Activated T-helper 1 cell treated with anti-CD3 and anti-CD28 coated beads, Interleukin-2, amount 50 U/mL, for 16 hours (primary cell): Measurements from ENCODE around the gene LIPT1.
"Not testable (repeated sequence)": the region's sequence is repeated elsewhere in the genome, so short reads cannot be mapped to it uniquely, and the experiment has no call there.

ENCODE experiments used
- DNase-seq, 2 donors: peaks; one replicate each; pipeline ENCODE4 v3.0.0-alpha.2; 2020; ENCODE audit warnings: low read depth in 1 of 2, low spot score in 1 of 2

LIPT1 gene

DNA sequence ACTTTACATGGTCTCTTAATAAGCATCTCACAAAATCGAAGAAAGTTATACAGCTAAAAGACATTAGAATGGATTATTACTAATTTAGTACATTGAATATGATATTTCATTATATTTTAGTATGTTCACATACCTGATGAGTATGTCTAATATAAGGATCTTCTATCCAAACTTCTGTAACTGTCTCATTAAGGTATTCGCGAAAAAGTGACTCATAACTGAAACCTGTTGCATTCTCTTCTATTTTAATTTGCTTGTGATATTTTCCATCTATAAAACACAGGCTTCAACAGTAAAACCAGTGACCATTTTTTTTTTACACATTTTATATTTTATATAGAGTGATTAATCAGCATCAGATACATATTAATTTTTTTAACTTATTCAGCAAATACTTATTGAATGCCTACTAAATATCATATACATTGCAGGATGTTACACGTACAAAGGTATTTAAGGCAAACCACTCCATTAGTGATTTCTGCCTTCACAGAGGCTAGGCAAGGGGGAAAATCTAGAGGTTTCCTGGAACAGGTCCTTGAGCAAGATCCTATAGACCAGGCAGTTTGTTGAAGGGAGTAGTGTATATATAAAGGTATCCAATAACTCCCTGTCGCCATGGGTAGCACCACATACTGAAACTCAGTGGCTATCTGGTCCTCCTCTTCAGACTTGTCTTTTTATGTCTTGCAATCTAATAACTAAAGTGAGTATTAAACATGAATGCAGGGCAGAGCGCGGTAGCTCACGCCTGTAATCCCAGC is 16.8 kb downstream of the LIPT1 start:
- no peak for DNase-seq

DNA sequence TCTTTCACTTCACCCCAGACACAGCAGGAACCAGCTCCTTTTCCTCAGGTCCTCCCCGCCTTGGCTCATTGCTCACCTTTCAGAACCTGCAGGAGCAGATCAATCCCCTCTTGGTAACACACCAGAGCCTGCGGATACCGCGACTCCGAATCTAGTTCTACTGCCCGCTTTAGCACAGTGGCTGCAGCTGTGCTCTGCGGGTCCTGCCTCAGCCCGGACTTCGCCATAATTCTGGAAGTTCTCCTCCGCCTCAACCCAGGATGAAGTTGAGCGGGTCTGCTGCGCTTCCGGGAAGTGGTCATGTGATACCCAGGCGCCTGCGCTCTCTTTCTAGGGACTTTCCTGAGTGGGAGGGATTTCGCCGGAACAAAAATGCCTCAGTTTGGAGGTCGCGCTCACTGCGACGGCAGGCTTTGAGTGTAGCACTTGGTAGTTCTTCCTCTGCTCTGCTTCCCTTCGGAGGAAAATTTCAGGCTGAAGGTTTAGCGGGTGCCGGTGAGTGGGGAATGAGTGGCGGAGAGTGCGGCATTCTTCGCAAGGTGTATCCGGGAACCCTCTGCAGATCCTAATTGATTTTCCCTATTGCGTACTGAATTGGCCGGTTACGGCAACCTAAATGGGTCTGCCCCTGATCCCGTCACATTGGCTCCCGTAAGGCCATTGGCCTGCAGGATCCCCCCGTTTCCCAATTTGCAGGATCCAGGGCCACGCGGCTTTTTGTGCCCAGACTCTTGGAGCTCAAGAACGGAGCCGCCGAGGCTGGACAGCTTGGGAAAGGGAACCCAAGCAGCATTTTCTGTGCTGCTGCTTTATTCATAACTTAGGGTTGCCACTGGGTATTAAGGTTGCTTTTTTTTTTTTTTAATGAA is 26.2 kb downstream of the LIPT1 start, which contains the start of the genes MITD1 and MRPL30:
Gene MITD1 (minus strand): TSS at position 304 of the 869 bp plus-strand sequence. CDS start 77 bp downstream, at position 227.
Gene MRPL30 (plus strand): TSS at position 430 of the 869 bp plus-strand sequence. CDS start 5,020 bp downstream, outside the sequence.
- DNase-seq = peak; percentile 76 to 84

DNA sequence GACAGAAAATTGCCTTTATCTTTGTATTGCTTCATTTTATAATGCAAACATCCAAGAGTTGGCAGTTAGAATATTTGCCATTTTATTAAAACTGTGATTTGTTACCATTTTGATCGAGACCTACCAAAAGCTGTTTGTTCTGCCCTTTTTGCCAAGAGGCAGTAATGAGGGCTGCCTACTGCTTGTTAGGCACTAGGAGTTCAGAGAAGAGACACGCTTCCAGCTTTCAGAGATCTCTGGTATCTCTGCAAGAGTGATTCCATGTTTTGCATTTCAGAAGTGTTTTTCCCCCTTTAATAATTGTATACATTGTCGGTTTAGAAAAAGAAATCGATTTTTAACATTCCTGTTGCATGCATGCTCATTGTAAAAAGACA is 26.8 kb downstream of the LIPT1 start:
- DNase-seq = no peak

DNA sequence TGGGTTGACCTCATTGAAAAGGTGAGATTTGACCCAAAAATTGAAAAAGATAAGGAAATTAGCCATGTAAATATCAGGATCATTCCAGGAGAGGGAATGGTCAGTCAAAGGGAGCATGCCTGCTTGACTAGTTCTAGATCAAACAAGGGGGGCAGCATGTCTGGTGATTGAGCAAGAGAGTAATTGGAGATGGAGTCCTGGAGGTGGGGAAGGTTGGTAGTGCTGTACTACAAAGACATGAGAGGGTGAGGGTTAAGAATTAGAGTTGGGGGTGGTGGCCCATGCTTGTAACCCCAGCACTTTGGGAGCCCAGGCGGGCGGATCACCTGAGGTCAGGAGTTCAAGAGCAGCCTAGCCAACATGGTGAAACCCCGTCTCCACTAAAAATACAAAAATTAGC is 28.3 kb downstream of the LIPT1 start:
- DNase-seq = no peak

DNA sequence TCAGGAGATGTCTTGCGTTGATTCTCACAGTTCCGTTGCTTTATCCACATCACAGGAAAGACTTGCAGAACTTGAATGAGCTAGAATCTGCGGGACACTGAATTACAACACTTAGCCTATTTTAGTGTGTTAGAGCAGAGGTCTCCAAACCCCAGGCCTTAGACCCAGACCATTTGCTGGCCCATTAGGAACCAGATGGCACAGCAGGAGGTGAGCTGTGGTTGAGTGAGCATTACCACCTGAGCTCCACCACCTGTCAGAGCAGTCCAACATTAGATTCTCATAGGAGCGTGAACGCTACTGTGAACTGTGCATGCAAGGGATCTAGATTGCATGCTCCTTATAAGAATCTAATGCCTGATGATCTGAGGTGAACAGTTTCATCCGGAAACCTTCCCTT is 30.0 kb downstream of the LIPT1 start:
- no peak for DNase-seq

DNA sequence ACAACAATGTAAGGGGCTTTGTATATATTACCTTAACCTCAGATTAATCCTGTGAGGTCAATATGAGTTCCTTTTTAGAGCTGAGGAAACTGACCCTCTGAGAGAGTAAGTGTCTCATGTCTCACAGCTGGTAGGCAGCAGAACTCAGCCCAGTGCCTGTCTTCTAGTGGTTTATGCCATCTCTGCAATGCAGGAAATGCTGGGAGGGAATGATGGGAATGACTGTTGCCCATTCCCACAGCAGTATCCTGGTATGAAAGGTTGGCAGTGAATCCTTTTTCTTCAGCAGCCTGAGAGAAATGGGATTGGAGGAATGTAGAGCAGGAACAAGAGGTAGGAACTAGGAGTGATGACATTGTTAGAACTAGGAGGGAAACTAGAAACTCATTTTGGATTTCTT is 32.2 kb downstream of the LIPT1 start:
- DNase-seq = no peak

DNA sequence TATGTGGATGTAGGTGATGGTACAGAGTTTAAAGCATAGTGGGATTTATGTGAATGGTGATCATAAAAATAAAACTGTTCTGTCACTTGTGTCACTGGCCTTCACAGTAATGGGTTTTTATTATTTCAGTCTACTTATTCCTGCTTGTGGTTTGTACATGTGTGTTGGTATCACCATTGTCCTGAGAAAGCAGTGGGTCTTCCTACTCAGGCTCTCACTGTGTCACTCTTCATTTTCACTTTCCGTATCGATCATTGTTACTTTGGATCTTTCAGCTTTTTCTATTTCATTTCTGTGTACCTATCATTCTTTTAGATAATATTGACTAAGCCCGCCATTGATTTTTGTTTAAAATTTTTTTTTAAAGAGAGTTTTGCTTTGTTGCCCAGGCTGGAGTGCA is 33.6 kb downstream of the LIPT1 start:
- no peak for DNase-seq

DNA sequence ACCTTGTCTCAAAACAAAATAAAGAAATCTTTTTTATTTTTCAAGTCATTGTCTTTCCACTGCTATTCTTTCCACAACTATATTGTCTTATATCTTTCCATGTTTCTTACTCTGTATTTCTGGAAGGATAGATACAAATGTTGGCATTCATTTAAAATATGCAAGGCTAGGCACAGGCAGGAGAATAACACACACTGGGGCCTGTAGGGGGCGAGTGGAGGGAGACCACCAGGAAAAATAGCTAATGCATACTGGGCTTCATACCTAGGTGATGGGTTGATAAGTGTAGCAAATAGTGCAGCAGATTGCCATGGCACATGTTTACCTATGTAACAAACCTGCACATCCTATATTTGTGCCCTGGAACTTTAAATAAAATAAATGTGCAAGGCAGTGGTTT is 35.8 kb downstream of the LIPT1 start:
- DNase-seq = no peak

DNA sequence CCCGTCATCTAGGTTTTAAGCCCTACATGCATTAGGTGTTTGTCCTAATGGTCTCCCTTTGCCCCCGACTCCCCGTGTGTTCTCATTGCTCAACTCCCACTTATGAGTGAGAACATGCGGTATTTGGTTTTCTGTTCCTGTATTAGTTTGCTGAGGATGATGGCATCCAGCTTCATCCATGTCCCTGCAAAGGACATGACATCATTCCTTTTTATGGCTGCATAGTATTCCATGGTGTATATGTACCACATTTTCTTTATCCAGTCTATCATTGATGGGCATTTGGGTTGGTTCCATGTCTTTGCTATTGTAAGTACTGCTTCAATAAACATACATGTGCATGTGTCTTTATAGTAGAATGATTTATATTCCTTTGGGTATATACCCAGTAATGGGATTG is 37.6 kb downstream of the LIPT1 start:
- not testable (repeated sequence) for DNase-seq

DNA sequence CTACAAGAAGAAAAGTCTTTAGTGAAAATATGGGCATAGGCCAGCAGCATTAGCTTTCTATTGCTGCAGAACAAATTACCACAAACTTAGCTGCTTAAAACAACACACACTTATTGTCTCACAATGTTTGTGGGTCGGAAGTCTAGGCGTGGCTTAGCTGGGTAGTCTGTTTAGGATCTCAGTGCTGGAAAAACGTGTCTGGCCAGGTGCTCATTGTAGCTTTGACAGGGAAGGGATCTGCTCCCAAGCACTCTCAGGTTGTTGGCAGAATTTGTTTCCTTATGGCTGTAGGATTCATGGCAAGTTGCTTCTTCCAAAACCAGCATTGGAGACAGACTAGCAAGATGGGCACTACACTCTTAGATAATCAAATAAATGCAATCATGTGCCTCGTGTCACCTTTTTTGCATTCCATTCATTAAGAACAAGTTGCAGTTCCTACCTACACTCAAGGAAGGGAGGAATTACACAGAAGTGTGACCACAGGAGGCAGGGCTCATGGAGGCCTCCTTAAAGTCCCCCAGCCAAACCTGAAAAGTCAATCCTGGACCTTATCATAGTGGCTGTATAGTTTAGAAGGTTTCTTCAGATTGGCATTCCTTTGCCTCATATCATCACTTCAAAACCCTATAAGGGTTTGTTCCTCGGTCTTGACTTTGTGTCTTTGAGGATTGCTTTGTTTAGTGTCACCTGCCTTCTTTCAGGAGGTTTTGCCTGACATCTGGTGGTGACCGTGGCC is 43.5 kb downstream of the LIPT1 start:
- DNase-seq = no peak

DNA sequence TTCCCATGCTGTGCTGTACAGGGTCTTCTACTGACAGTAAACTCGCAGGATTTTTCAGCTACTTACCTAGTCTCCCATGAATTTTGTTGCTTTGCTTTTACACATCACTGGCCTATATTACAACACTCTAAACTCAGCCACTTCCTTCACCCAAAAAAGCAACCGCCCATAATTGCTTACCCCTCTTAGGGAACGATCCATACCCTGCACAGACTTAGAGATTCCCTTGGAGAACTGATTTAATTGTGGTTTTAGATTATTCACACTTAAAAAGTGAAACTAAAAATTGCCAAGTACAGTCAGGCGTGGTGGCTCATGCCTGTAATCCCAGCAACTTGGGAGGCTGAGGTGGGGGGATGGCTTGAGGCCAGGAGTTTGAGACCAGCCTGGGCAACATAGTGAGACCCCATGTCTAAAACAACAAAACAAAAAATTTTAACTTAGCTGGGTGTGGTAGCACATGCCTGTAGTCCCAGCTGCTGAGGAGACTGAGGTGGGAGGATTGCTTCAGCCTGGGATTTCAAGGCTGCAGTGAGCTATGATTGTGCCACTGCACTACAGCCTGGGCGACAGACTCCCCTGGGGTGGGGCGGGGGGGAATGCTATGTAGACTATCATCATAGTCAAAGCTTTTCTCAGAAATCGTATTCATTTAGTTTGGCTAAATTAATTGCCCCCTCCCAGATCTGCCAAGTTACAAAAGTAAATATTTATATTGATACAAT is 45.5 kb downstream of the LIPT1 start:
- DNase-seq = no peak

DNA sequence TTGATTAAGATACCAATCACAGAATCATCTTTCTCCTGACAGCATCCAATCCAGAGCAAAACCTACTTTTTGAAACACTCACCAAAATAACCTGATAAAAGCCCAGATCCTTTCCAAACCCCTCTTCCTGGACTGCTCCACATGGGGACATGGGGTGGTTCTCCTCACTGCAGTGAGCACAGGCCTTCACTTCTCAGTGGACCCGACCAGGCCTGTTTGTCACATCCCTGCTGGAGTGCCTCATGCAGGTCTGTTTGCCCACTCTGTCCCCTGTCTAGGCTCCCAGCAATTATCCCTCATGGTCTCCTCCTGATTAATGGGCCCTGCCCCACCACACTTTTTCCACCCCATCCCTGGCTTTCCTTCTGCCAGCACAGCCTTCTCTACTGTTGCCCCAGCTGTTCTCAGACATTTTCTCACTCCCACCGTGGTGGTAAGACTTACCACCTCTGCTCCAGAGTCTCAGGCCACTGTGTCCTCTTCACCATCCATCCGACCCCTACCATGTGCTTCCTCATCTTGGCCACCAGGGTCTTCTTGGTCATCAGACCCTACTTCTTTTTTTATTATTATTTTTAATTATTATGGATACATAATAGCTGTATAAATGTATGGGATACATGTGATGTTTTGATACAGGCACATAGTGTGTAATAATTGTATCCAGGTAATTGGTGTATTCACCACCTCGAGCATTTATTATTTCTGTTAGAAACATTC is 47.4 kb downstream of the LIPT1 start:
- no peak for DNase-seq

DNA sequence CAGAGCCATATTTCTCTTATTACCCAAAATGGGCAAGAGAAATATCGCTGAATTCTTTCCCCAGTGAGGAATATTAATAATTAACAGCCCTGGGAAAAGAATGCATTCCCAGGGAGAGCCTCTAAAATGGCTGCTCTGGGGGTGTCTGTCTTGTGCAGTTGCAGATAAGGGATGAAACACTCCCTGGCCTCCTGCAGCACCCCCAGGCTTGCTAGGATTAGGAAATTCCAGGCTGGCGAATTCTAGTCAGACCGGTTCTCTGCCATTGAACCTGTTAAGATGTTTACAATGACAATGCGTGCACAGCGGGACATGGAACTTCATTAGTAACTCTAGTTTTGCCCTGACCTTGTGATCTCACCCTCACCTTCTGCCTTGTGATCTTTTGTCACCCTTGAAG is 50.7 kb downstream of the LIPT1 start:
- no peak for DNase-seq
